Brain microvascular endothelial cell (primary cell): ENCODE data around the gene WRAP53.

ENCODE experiments used
- DNase-seq: peaks from one replicate; pipeline ENCODE4 v3.0.0-alpha.2; 2020
- H3K27ac ChIP-seq: fragments of 250-450 bp; sonication (Bioruptor Pico); 2 replicates; pipeline ENCODE4 v1.5.1; 2020; ENCODE audit warnings: mild to moderate bottlenecking, moderate library complexity
- H3K27me3 ChIP-seq: fragments of 250-450 bp; sonication (Bioruptor Pico); replicated peaks from 2 replicates; pipeline ENCODE4 v1.5.1; 2020; ENCODE audit warnings: mild to moderate bottlenecking
- H3K36me3 ChIP-seq: fragments of 250-450 bp; sonication (Bioruptor Pico); replicated peaks from 2 replicates; pipeline ENCODE4 v1.5.1; 2020; ENCODE audit warnings: mild to moderate bottlenecking
- H3K4me3 ChIP-seq: 2 replicates; pipeline ENCODE4 v1.5.1; 2011; ENCODE audit warnings: low read depth, mild to moderate bottlenecking, control low read depth, low read length, moderate library complexity
- in situ Hi-C: cut with HindIII; loops from 2 replicates; pipeline ENCODE4 v1.10.0; 2017; ENCODE audit warnings: low sequenced_read_pairs, low pct_ligation_motif_present
- TF ChIP-seq, protein P1 (sequence below): IDR thresholded peaks from 2 replicates; pipeline ENCODE4 v1.5.1; 2011; ENCODE audit warnings: low read depth, mild to moderate bottlenecking, moderate library complexity, low read length, control low read depth, inconsistent platforms; ENCODE audit errors: missing control alignments

The WRAP53 gene

DNA sequence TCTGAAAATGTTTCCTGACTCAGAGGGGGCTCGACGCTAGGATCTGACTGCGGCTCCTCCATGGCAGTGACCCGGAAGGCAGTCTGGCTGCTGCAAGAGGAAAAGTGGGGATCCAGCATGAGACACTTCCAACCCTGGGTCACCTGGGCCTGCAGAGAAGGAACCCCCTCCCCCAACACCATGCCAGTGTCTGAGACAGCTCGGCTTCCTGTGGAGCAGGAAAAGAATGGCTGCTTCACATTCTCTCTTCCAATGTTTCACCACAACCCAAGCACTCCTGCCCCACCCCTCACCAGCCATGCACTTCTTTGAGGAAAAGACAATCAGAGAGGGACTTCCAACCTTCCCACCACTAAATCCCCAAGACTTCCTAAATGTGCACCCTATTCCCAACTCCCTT lies 11.7 kb upstream of the WRAP53 start:
- TF ChIP-seq, protein P1, sequence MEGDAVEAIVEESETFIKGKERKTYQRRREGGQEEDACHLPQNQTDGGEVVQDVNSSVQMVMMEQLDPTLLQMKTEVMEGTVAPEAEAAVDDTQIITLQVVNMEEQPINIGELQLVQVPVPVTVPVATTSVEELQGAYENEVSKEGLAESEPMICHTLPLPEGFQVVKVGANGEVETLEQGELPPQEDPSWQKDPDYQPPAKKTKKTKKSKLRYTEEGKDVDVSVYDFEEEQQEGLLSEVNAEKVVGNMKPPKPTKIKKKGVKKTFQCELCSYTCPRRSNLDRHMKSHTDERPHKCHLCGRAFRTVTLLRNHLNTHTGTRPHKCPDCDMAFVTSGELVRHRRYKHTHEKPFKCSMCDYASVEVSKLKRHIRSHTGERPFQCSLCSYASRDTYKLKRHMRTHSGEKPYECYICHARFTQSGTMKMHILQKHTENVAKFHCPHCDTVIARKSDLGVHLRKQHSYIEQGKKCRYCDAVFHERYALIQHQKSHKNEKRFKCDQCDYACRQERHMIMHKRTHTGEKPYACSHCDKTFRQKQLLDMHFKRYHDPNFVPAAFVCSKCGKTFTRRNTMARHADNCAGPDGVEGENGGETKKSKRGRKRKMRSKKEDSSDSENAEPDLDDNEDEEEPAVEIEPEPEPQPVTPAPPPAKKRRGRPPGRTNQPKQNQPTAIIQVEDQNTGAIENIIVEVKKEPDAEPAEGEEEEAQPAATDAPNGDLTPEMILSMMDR, result no peak
- no peak overlapping the region for H3K4me3 ChIP-seq
- in situ Hi-C loops, result no loop called here

DNA sequence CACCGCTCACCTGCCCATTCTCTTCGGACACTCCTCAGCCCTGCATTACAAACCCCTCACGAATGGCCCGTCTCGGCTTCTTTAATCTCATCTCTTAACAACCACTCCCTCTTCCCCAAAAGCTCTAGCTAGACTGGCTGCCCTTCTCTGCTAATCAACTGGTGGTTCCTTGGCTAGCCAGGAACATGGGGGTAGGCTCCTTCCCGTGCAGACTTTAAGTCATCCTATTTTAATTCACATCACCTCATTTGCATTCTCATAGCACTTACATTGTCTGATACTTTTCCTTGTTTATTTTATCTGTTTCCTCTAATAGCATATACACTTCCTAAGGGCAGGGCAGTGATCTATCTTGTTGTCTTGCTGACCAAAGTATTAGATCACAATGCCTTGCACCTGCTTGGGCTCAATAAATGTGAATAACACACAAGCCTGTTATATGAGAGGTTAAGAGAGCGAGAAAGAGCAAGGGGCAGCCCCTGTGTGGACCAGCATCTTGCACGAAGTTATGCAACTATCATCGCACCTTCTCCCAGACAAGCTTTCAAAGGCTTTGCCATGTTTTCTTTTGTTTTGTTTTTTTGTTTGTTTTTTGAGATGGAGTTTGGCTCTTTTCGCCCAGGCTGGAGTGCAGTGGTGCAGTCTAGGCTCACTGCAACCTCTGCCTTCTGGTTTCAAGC lies 10.7 kb upstream of the WRAP53 start:
- H3K27me3 ChIP-seq, result no peaks in the 10 kb centered on the region
- peaks cover 31% of the 10 kb centered on the region for H3K36me3 ChIP-seq
- no peak overlapping the region for H3K27ac ChIP-seq
- in situ Hi-C loops, result no loop called here
- no peak overlapping the region for H3K4me3 ChIP-seq
- TF ChIP-seq, protein P1, result no peak
- DNase-seq, result no peak

More for the DNA sequence above, 11.7 kb upstream of the WRAP53 start:
- no peak for DNase-seq
- Histone ChIP-seq H3K27ac (no peak overlapping the region), H3K27me3 (no peaks in the 10 kb centered on the region), H3K36me3 (peaks cover 39% of the 10 kb centered on the region)

DNA sequence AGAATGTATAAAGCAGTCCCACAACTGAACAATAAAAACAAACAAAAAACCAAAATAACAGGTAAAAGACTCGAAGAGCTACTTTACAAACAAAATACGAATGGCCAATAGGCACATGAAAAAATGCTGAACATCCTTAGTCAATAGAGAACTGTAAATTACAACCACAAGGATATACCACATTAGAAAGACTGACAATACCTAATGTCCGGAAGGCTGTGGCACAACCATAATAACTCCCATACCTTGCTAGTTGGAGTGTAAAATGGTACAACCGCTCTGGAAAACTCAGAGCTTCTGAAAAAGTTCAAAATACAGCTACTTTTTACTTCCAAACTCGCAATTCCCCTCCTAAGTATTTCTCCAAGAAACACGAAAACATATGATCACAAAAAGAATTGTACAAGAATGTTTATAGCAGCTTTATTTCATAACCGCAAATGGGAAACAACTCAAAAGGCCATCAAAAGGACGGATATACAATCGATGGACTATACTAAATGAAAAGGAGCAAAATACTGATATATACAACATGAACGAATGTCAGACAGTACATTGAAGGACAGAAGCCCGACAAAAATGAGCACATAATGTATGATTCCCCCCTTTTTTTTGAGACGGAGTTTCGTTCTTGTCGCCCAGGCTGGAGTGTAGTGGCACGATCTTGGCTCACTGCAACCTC lies 3.3 kb upstream of the WRAP53 start:
- Histone ChIP-seq H3K27me3 (no peaks in the 10 kb centered on the region), H3K36me3 (peaks cover 3% of the 10 kb centered on the region), H3K27ac (peak overlapping the region; percentile 97), H3K4me3 (peak overlapping the region; percentile 95)
- TF ChIP-seq, protein P1, result no peak
- in situ Hi-C loops, result no loop called here
- DNase-seq, result no peak

DNA sequence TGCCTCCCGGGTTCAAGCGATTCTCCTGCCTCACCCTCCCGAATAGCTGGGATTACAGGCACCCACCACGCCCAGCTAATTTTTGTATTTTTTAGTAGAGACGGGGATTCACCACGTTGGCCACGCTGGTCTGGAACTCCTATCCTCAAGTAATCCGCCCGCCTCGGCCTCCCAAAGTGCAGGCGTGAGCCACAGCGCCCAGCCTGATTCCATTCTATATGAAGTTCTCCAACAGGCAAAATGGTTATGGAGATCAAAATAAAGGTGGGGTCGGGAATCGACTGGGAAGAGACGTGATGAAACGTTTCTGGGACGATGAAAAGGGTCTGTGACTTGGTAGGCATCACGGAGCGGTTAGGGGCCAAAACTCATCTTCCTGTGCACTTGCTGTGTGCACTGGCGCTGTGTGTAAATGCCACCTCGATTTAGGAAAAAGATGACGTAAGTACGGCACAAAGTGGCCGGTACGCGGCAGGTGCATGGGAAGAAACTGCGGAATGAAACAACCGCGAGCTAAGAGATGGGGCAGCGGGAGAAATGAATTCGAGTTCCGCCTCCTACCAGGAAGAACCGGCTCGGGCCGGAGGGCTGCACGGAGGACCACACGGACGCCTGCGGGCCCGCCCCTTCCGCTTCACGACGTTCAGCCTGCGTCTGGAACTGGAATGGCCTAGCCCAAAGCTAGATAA lies 2.6 kb upstream of the WRAP53 start:
- Histone ChIP-seq H3K27ac (peak overlapping the region; percentile 97), H3K27me3 (no peaks in the 10 kb centered on the region), H3K36me3 (peaks cover 3% of the 10 kb centered on the region), H3K4me3 (peak overlapping the region; percentile 95)
- in situ Hi-C loops, result no loop called here
- TF ChIP-seq, protein P1, result no peak
- peak; percentile 84 for DNase-seq

DNA sequence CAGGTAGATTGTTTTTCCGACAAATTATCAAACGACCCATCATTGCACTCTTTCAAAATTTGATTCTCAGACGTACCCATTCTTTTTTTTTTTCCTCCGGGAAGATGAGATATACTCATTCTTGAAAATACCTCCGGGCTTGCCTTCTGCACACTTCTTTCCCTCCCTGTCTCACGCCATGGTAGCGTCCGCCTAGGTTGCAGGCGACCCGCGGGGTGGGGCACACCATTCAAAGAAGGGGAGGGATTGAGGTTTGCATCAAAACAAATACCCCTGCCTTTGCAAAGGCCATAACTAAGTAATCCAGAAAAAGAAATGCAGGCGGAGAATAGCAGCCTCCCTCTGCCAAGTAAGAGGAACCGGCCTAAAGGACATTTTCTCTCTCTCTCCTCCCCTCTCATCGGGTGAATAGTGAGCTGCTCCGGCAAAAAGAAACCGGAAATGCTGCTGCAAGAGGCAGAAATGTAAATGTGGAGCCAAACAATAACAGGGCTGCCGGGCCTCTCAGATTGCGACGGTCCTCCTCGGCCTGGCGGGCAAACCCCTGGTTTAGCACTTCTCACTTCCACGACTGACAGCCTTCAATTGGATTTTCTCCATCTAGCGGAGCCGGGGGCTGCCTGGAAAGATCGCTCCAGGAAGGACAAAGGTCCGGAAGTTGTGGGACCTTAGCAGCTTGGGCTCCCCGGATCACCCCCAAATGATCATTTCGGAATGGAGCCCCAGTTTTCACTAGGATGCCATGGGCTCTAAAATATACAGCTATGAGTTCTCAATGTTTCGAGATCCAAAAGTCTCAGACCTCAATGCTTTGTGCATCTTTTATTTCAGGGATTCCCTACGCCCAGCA lies 1.8 kb upstream of the WRAP53 start:
- Histone ChIP-seq H3K36me3 (peaks cover 3% of the 10 kb centered on the region), H3K4me3 (peak overlapping the region; percentile 95), H3K27me3 (no peaks in the 10 kb centered on the region), H3K27ac (peak overlapping the region; percentile 97)
- in situ Hi-C loops, result no loop called here
- DNase-seq, result peak; percentile 68
- TF ChIP-seq, protein P1, result no peak
